DOHH2 (cell line): Measurements from ENCODE around the gene ATP8B3.

Source experiments
- EZH2phosphoT487 ChIP-seq: fragments of 200-600 bp; sonication (generic); IDR thresholded peaks from 2 replicates; pipeline ENCODE4 v1.6.1; 2017; ENCODE audit warnings: borderline replicate concordance, mild to moderate bottlenecking, antibody characterized with exemption, low read length, moderate library complexity, mixed read lengths
- TF ChIP-seq, protein P1 (sequence below): fragments of 200-600 bp; sonication (generic); IDR thresholded peaks from one replicate; pipeline ENCODE4 v1.5.1; 2014; ENCODE audit warnings: antibody characterized with exemption, mild to moderate bottlenecking, low read depth, low read length; ENCODE audit not compliant: poor library complexity, severe bottlenecking

- TF ChIP-seq, protein P1, sequence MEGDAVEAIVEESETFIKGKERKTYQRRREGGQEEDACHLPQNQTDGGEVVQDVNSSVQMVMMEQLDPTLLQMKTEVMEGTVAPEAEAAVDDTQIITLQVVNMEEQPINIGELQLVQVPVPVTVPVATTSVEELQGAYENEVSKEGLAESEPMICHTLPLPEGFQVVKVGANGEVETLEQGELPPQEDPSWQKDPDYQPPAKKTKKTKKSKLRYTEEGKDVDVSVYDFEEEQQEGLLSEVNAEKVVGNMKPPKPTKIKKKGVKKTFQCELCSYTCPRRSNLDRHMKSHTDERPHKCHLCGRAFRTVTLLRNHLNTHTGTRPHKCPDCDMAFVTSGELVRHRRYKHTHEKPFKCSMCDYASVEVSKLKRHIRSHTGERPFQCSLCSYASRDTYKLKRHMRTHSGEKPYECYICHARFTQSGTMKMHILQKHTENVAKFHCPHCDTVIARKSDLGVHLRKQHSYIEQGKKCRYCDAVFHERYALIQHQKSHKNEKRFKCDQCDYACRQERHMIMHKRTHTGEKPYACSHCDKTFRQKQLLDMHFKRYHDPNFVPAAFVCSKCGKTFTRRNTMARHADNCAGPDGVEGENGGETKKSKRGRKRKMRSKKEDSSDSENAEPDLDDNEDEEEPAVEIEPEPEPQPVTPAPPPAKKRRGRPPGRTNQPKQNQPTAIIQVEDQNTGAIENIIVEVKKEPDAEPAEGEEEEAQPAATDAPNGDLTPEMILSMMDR, result no peak
- TF ChIP-seq EZH2phosphoT487, result no peak
These were observed 68.9 kb downstream of the ATP8B3 start for GRCh38 chr19:1742989-1743696.
